Suprapubic skin (tissue), 4 donors: ENCODE data around the gene FYN. TPM values are rescaled to one million over a fixed set of nuclear protein-coding genes. Genes with fewer than 3 reads are reported as not detected.

ENCODE experiments used
- DNase-seq, 2 donors: peaks; one replicate each; pipeline ENCODE4 v3.0.0-alpha.2; 2019; ENCODE audit warnings: low spot score in 2 of 2
- H3K27ac ChIP-seq: fragments of 200-600 bp; sonication (generic); one replicate; pipeline ENCODE4 v1.5.1; 2019
- H3K27me3 ChIP-seq: fragments of 200-600 bp; sonication (generic); one replicate; pipeline ENCODE4 v1.5.1; 2019
- H3K36me3 ChIP-seq: fragments of 200-600 bp; sonication (generic); one replicate; pipeline ENCODE4 v1.5.1; 2019
- H3K4me1 ChIP-seq: fragments of 200-600 bp; sonication (generic); one replicate; pipeline ENCODE4 v1.5.1; 2019
- H3K4me3 ChIP-seq: fragments of 200-600 bp; sonication (generic); one replicate; pipeline ENCODE4 v1.5.1; 2019; ENCODE audit warnings: mild to moderate bottlenecking
- H3K9me3 ChIP-seq: fragments of 200-600 bp; sonication (generic); one replicate; pipeline ENCODE4 v1.5.1; 2019
- EP300 ChIP-seq: sonication (generic); formaldehyde crosslinking; IDR thresholded peaks from one replicate; pipeline ENCODE4 v1.6.1; 2017; ENCODE audit warnings: antibody characterized with exemption
- POLR2A ChIP-seq, 2 donors: fragments of 450-650 bp; IDR thresholded peaks; one replicate each; pipeline ENCODE4 v1.6.1; 2017; ENCODE audit warnings: antibody characterized with exemption in 2 of 2, mild to moderate bottlenecking in 2 of 2, moderate library complexity in 2 of 2
- POLR2AphosphoS5 ChIP-seq, 3 donors: sonication (generic); formaldehyde crosslinking; IDR thresholded peaks; one replicate each; pipeline ENCODE4 v1.6.1; 2017; ENCODE audit warnings: antibody characterized with exemption in 3 of 3
- WGBS: methylation state at CpG from one replicate; pipeline ENCODE4 v1.1.5; 2018; 5-methylcytosine and 5-hydroxymethylcytosine counted together
- total RNA-seq, 4 donors: library from RNA; depleted of rRNA; stranded (reverse); fragments of >200 nt; gene quantifications; one replicate each; pipeline ENCODE4 v1.1.0, GENCODE V29; 2016
- TF ChIP-seq, protein P1 (sequence below), 2 donors: fragments of 200-600 bp in 1 of 2; fragments of 450-650 bp in 1 of 2; sonication (generic) in 1 of 2; IDR thresholded peaks; one replicate each; pipeline ENCODE4 v1.5.1; 2016 to 2019; ENCODE audit warnings: antibody characterized with exemption in 2 of 2, mild to moderate bottlenecking in 1 of 2, moderate library complexity in 1 of 2

FYN gene
- total RNA-seq, 4 donors from 2014 or later = 36.6 to 89.6 (median 67.3) TPM

- Histone ChIP-seq H3K36me3 (no peaks in the 10 kb centered on the region), H3K4me3 (no peak overlapping the region), H3K27ac (peak overlapping the region; percentile 18), H3K27me3 (no peaks in the 10 kb centered on the region), H3K9me3 (no peaks in the 10 kb centered on the region), H3K4me1 (peaks cover 19% of the 10 kb centered on the region)
- no peak for DNase-seq
- 61% methylated on average over 8 of the region's 8 CpGs for WGBS
- TF ChIP-seq POLR2A (IDR thresholded peaks at IDR 0.05) (no peak), EP300 (no peak), POLR2AphosphoS5 (IDR thresholded peaks at IDR 0.05) (no peak)
- TF ChIP-seq, protein P1, sequence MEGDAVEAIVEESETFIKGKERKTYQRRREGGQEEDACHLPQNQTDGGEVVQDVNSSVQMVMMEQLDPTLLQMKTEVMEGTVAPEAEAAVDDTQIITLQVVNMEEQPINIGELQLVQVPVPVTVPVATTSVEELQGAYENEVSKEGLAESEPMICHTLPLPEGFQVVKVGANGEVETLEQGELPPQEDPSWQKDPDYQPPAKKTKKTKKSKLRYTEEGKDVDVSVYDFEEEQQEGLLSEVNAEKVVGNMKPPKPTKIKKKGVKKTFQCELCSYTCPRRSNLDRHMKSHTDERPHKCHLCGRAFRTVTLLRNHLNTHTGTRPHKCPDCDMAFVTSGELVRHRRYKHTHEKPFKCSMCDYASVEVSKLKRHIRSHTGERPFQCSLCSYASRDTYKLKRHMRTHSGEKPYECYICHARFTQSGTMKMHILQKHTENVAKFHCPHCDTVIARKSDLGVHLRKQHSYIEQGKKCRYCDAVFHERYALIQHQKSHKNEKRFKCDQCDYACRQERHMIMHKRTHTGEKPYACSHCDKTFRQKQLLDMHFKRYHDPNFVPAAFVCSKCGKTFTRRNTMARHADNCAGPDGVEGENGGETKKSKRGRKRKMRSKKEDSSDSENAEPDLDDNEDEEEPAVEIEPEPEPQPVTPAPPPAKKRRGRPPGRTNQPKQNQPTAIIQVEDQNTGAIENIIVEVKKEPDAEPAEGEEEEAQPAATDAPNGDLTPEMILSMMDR (IDR thresholded peaks at IDR 0.05) = no peak
Measured at GRCh38 chr6:111804627-111805235, 68.5 kb downstream of the FYN start.

DNA sequence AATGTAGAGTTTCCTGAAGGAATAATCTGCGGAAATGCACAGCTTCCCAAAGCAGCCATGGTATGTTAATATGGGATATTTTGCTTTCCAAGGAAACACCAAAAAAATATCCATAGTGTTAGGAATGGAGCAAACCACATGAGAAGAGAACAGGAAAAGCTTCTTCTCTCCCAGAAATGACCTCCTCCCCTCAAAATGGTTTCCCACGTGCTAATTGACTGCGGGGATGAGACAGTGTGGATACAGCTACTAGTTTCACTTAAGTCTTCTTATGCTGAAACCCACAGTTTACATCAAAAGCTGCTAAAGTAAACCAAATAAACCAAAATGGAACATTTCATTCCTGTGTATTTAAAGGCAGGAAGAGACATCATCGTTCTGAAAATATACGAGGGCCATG is 69.4 kb downstream of the FYN start:
- no peaks in the 10 kb centered on the region for H3K36me3 ChIP-seq
- no peaks in the 10 kb centered on the region for H3K9me3 ChIP-seq
- H3K4me1 ChIP-seq = peaks cover 28% of the 10 kb centered on the region
- no peak for DNase-seq
- TF ChIP-seq POLR2A (IDR thresholded peaks at IDR 0.05) = no peak
- TF ChIP-seq, protein P1 (IDR thresholded peaks at IDR 0.05) = no peak
- no peak for TF ChIP-seq EP300
- H3K4me3 ChIP-seq = no peak overlapping the region
- H3K27me3 ChIP-seq = no peaks in the 10 kb centered on the region
- H3K27ac ChIP-seq = no peak overlapping the region
- WGBS = 81% methylated on average over 5 of the region's 5 CpGs

DNA sequence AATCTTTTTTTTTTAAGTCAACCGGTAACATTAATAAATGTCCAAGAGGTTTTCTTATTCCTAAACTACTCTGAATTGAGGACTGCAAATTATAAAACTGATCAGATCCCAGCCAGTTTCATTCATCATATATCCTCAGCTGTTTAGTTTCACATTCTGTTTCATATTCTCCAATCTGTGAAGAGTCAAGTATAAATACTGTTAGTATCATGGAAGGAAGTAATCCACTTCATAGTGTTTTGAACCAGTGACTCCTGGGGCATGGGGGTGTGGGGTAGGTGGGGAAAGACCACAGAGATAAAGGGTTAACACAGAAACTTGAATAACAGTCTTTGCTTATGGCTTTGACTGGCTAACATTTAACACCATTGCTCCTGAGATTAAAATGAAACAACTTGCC is 69.9 kb downstream of the FYN start:
- peaks cover 31% of the 10 kb centered on the region for H3K4me1 ChIP-seq
- no peak for DNase-seq
- H3K36me3 ChIP-seq = no peaks in the 10 kb centered on the region
- H3K9me3 ChIP-seq = no peaks in the 10 kb centered on the region
- TF ChIP-seq, protein P1 (IDR thresholded peaks at IDR 0.05) = no peak
- no peak for TF ChIP-seq EP300
- no peak for TF ChIP-seq POLR2AphosphoS5 (IDR thresholded peaks at IDR 0.05)
- TF ChIP-seq POLR2A (IDR thresholded peaks at IDR 0.05) = no peak
- no peak overlapping the region for H3K27ac ChIP-seq
- WGBS = 85% methylated on average over 1 of the region's 1 CpG
- H3K4me3 ChIP-seq = no peak overlapping the region
- no peaks in the 10 kb centered on the region for H3K27me3 ChIP-seq

DNA sequence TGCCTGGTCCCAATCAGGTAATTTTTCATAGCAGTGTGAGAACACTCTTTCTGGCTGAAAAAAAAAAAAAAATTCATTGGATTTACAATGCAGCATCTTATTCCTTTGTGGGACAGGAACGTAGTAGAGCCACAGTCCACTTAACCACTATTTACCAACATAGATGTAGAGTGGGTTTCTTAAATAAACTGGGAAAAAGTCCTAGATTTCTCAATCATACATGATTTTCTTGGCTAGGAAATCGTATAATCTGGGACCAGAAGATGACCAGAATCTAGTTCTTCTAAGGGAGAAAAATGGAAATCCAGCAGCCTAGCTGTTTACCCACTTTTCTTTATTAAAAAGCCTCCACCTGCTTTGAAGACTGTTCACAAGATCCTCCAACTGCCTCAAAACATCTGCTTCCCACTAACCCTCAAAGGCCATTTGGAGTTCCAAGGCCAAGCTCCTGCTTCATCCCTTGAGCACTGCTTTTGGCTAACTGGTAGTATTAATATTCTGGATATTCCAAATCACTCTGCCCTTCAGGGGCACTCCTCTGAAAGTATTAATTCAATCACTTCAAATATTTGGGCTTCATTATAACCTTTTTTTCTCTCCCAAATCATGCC is 70.4 kb downstream of the FYN start:
- Histone ChIP-seq H3K4me3 (no peak overlapping the region), H3K27me3 (no peaks in the 10 kb centered on the region), H3K9me3 (no peaks in the 10 kb centered on the region), H3K27ac (no peak overlapping the region), H3K4me1 (peaks cover 31% of the 10 kb centered on the region), H3K36me3 (no peaks in the 10 kb centered on the region)
- WGBS = 72% methylated on average over 2 of the region's 2 CpGs
- DNase-seq = no peak
- TF ChIP-seq EP300 = no peak
- no peak for TF ChIP-seq POLR2AphosphoS5 (IDR thresholded peaks at IDR 0.05)
- TF ChIP-seq, protein P1 (IDR thresholded peaks at IDR 0.05) = no peak
- TF ChIP-seq POLR2A (IDR thresholded peaks at IDR 0.05) = no peak

- Histone ChIP-seq H3K9me3 (no peaks in the 10 kb centered on the region), H3K27ac (no peak overlapping the region), H3K27me3 (no peaks in the 10 kb centered on the region), H3K4me3 (no peak overlapping the region), H3K36me3 (no peaks in the 10 kb centered on the region), H3K4me1 (peaks cover 31% of the 10 kb centered on the region)
- DNase-seq = no peak
- TF ChIP-seq, protein P1 (IDR thresholded peaks at IDR 0.05) = no peak
- TF ChIP-seq POLR2AphosphoS5 (IDR thresholded peaks at IDR 0.05) = no peak
- no peak for TF ChIP-seq POLR2A (IDR thresholded peaks at IDR 0.05)
- TF ChIP-seq EP300 = no peak
Measured at GRCh38 chr6:111802015-111802414, 71.2 kb downstream of the FYN start.
